ENCODE results near the gene STX2.

STX2 gene

DNA sequence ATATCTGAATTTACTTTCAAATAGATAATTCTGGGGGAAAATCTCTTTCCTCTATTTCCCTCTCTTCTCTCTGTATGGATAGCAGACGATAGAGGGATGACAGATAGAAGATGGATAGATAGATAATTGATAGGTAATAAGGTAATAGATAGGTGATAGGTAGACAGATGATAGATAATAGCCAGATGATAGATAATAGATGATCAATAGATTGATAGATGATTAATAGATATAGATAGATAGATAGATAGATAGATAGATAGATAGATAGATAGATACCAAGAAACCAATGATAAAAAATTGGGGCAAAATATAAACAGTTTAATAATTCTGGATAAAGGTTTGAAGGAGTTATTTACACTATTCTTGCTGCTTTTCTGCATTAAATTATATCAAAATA lies 96.3 kb downstream of the STX2 start:
- H3K9me2 ChIP-seq (replicated peaks; ENCODE audit: low read depth, low read length): no peaks in the 10 kb centered on the region
- TF ChIP-seq CTCF (conservative IDR thresholded peaks at IDR 0.05; ENCODE audit: low read length) (no peak), EZH2phosphoT487 (IDR thresholded peaks at IDR 0.05; ENCODE audit: borderline replicate concordance) (no peak)
- no peaks in the 10 kb centered on the region for H3K4me1 ChIP-seq (ENCODE audit: insufficient read depth, low read length, poor library complexity, severe bottlenecking)
- H3K9me3 ChIP-seq (ENCODE audit: insufficient read depth, low read depth, low read length): no peaks in the 10 kb centered on the region; the same call in 1 of the 2 replicates
- H3F3A ChIP-seq (ENCODE audit: low read depth): no peaks in the 10 kb centered on the region
- no peak overlapping the region for H2AFZ ChIP-seq (ENCODE audit: low read length)
- H3K4me3 ChIP-seq (ENCODE audit: low read length, poor library complexity, severe bottlenecking): no peak overlapping the region
- H4K20me1 ChIP-seq (ENCODE audit: insufficient read depth, low read length, poor library complexity, severe bottlenecking): no peaks in the 10 kb centered on the region
- H3K27me3 ChIP-seq (ENCODE audit: insufficient read depth, low read length, poor library complexity, severe bottlenecking): no peaks in the 10 kb centered on the region
- H3K9ac ChIP-seq (ENCODE audit: low read depth, low read length, poor library complexity, severe bottlenecking): no peak overlapping the region
- H3K4me2 ChIP-seq (ENCODE audit: low read depth, low read length, poor library complexity, severe bottlenecking): no peak overlapping the region
- no peaks in the 10 kb centered on the region for H3K79me2 ChIP-seq (ENCODE audit: insufficient read depth, low read length)
- no peaks in the 10 kb centered on the region for H3K36me3 ChIP-seq (ENCODE audit: insufficient read depth, low read length)

DNA sequence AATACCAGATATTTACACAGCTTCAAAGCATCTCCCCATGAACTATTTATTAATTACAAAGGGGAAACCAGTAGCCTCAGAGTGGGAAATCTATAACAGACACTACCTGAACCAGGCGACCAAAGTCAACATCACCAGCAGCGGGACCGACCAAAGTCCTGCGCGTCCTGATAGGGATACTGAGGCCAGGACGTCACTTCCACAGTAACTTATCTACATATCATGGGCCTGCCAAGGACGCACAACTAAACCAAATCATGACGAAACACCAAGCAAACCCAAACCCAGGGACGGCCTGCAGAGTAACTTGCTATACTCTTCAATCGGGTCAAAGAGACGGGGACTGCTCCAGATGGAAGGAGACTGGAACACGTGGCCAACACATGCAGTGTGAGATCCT lies 96.9 kb downstream of the STX2 start:
- no peaks in the 10 kb centered on the region for H3K4me1 ChIP-seq (ENCODE audit: insufficient read depth, low read length, poor library complexity, severe bottlenecking)
- TF ChIP-seq CTCF (conservative IDR thresholded peaks at IDR 0.05; ENCODE audit: low read length) (no peak), EZH2phosphoT487 (IDR thresholded peaks at IDR 0.05; ENCODE audit: borderline replicate concordance) (no peak)
- no peaks in the 10 kb centered on the region for H3K36me3 ChIP-seq (ENCODE audit: insufficient read depth, low read length)
- H3K4me2 ChIP-seq (ENCODE audit: low read depth, low read length, poor library complexity, severe bottlenecking): no peak overlapping the region
- no peaks in the 10 kb centered on the region for H3F3A ChIP-seq (ENCODE audit: low read depth)
- no peaks in the 10 kb centered on the region; the same call in 1 of the 2 replicates for H3K9me3 ChIP-seq (ENCODE audit: insufficient read depth, low read depth, low read length)
- no peaks in the 10 kb centered on the region for H3K9me2 ChIP-seq (replicated peaks; ENCODE audit: low read depth, low read length)
- H3K79me2 ChIP-seq (ENCODE audit: insufficient read depth, low read length): no peaks in the 10 kb centered on the region
- H2AFZ ChIP-seq (ENCODE audit: low read length): no peak overlapping the region
- H4K20me1 ChIP-seq (ENCODE audit: insufficient read depth, low read length, poor library complexity, severe bottlenecking): no peaks in the 10 kb centered on the region
- no peaks in the 10 kb centered on the region for H3K27me3 ChIP-seq (ENCODE audit: insufficient read depth, low read length, poor library complexity, severe bottlenecking)
- H3K9ac ChIP-seq (ENCODE audit: low read depth, low read length, poor library complexity, severe bottlenecking): no peak overlapping the region
- no peak overlapping the region for H3K4me3 ChIP-seq (ENCODE audit: low read length, poor library complexity, severe bottlenecking)

All from Loucy (cell line).